ENCODE data around the gene TRAPPC8.

Gene TRAPPC8

GRCh38 chr18:31875301-31875700, 67.6 kb downstream of the TRAPPC8 start:
- no peaks in the 10 kb centered on the region for H3K9me3 ChIP-seq (ENCODE audit: insufficient read depth, low read depth, low read length)
- H3K9ac ChIP-seq (ENCODE audit: low read depth, low read length, poor library complexity, severe bottlenecking) = no peak overlapping the region
- H3K4me2 ChIP-seq (ENCODE audit: low read depth, low read length, poor library complexity, severe bottlenecking) = no peak overlapping the region
- H3K27me3 ChIP-seq (ENCODE audit: insufficient read depth, low read length, poor library complexity, severe bottlenecking) = no peaks in the 10 kb centered on the region
- no peaks in the 10 kb centered on the region for H3K9me2 ChIP-seq (replicated peaks; ENCODE audit: low read depth, low read length)
- no peak overlapping the region for H2AFZ ChIP-seq (ENCODE audit: low read length)
- no peak overlapping the region for H3K4me3 ChIP-seq (ENCODE audit: low read length, poor library complexity, severe bottlenecking)
- peaks cover 66% of the 10 kb centered on the region for H3K36me3 ChIP-seq (ENCODE audit: insufficient read depth, low read length)
- H3K79me2 ChIP-seq (ENCODE audit: insufficient read depth, low read length) = peaks cover 14% of the 10 kb centered on the region; the same call in 1 of the 2 replicates
- H3F3A ChIP-seq (ENCODE audit: low read depth) = no peaks in the 10 kb centered on the region
- no peaks in the 10 kb centered on the region for H4K20me1 ChIP-seq (ENCODE audit: insufficient read depth, low read length, poor library complexity, severe bottlenecking)
- H3K4me1 ChIP-seq (ENCODE audit: insufficient read depth, low read length, poor library complexity, severe bottlenecking) = no peaks in the 10 kb centered on the region
- TF ChIP-seq EZH2phosphoT487 (IDR thresholded peaks at IDR 0.05; ENCODE audit: borderline replicate concordance) = no peak
- TF ChIP-seq CTCF (conservative IDR thresholded peaks at IDR 0.05; ENCODE audit: low read length) = no peak

GRCh38 chr18:31863103-31863502, 79.8 kb downstream of the TRAPPC8 start:
- Histone ChIP-seq H3K4me2 (ENCODE audit: low read depth, low read length, poor library complexity, severe bottlenecking) (no peak overlapping the region), H3K4me1 (ENCODE audit: insufficient read depth, low read length, poor library complexity, severe bottlenecking) (no peaks in the 10 kb centered on the region), H4K20me1 (ENCODE audit: insufficient read depth, low read length, poor library complexity, severe bottlenecking) (no peaks in the 10 kb centered on the region), H3K9me3 (ENCODE audit: insufficient read depth, low read depth, low read length) (no peaks in the 10 kb centered on the region), H3K79me2 (ENCODE audit: insufficient read depth, low read length) (no peaks in the 10 kb centered on the region), H3F3A (ENCODE audit: low read depth) (no peaks in the 10 kb centered on the region), H3K4me3 (ENCODE audit: low read length, poor library complexity, severe bottlenecking) (no peak overlapping the region), H3K27me3 (ENCODE audit: insufficient read depth, low read length, poor library complexity, severe bottlenecking) (no peaks in the 10 kb centered on the region), H2AFZ (ENCODE audit: low read length) (no peak overlapping the region), H3K9me2 (replicated peaks; ENCODE audit: low read depth, low read length) (no peaks in the 10 kb centered on the region), H3K36me3 (ENCODE audit: insufficient read depth, low read length) (peaks cover 35% of the 10 kb centered on the region; the same call in 1 of the 2 replicates), H3K9ac (ENCODE audit: low read depth, low read length, poor library complexity, severe bottlenecking) (no peak overlapping the region)
- TF ChIP-seq CTCF (conservative IDR thresholded peaks at IDR 0.05; ENCODE audit: low read length) (no peak), EZH2phosphoT487 (IDR thresholded peaks at IDR 0.05; ENCODE audit: borderline replicate concordance) (no peak)

- Histone ChIP-seq H3F3A (ENCODE audit: low read depth) (no peaks in the 10 kb centered on the region), H4K20me1 (ENCODE audit: insufficient read depth, low read length, poor library complexity, severe bottlenecking) (no peaks in the 10 kb centered on the region), H3K9ac (ENCODE audit: low read depth, low read length, poor library complexity, severe bottlenecking) (no peak overlapping the region), H3K36me3 (ENCODE audit: insufficient read depth, low read length) (peaks cover 42% of the 10 kb centered on the region; the same call in 1 of the 2 replicates), H2AFZ (ENCODE audit: low read length) (no peak overlapping the region), H3K4me1 (ENCODE audit: insufficient read depth, low read length, poor library complexity, severe bottlenecking) (no peaks in the 10 kb centered on the region), H3K9me3 (ENCODE audit: insufficient read depth, low read depth, low read length) (no peaks in the 10 kb centered on the region), H3K27me3 (ENCODE audit: insufficient read depth, low read length, poor library complexity, severe bottlenecking) (no peaks in the 10 kb centered on the region), H3K79me2 (ENCODE audit: insufficient read depth, low read length) (no peaks in the 10 kb centered on the region), H3K4me3 (ENCODE audit: low read length, poor library complexity, severe bottlenecking) (no peak overlapping the region), H3K4me2 (ENCODE audit: low read depth, low read length, poor library complexity, severe bottlenecking) (no peak overlapping the region), H3K9me2 (replicated peaks; ENCODE audit: low read depth, low read length) (no peaks in the 10 kb centered on the region)
- no peak for TF ChIP-seq CTCF (conservative IDR thresholded peaks at IDR 0.05; ENCODE audit: low read length)
- no peak for TF ChIP-seq EZH2phosphoT487 (IDR thresholded peaks at IDR 0.05; ENCODE audit: borderline replicate concordance)
These were observed 82.4 kb downstream of the TRAPPC8 start for GRCh38 chr18:31860488-31860887.
